SU-DHL-6 (cell line): ENCODE results near the gene NDUFV1.
"Not testable (repeated sequence)": the region's sequence is repeated elsewhere in the genome, so short reads cannot be mapped to it uniquely, and the experiment has no call there.

ENCODE experiments used
- H2AFZ ChIP-seq: fragments of 200-600 bp; sonication (generic); 2 replicates; pipeline ENCODE4 v1.6.1; 2014; ENCODE audit warnings: low read depth, mild to moderate bottlenecking, moderate library complexity, mixed read lengths, antibody characterized with exemption, low read length; ENCODE audit not compliant: severe bottlenecking
- H3F3A ChIP-seq: fragments of 200-600 bp; shearing (Covaris generic); 2 replicates; pipeline ENCODE4 v1.6.0; 2016; ENCODE audit warnings: antibody characterized with exemption, mild to moderate bottlenecking; ENCODE audit not compliant: insufficient read depth
- H3K27ac ChIP-seq: fragments of 200-600 bp; sonication (generic); 2 replicates; pipeline ENCODE4 v1.5.1; 2016; ENCODE audit warnings: low read depth, mild to moderate bottlenecking, low read length, moderate library complexity, mixed read lengths
- H3K27me3 ChIP-seq: fragments of 200-600 bp; sonication (generic), shearing (Covaris generic); 2 replicates; pipeline ENCODE4 v1.6.0; 2014; ENCODE audit warnings: mild to moderate bottlenecking, low read length
- H3K36me3 ChIP-seq: fragments of 200-600 bp; sonication (generic); 2 replicates; pipeline ENCODE4 v1.6.1; 2014; ENCODE audit warnings: mild to moderate bottlenecking, low read length, mixed read lengths
- H3K4me2 ChIP-seq: fragments of 300-600, 200-600 bp; shearing (Covaris generic), sonication (generic); 2 replicates; pipeline ENCODE4 v1.6.0; 2014; ENCODE audit warnings: low read length, low read depth, mild to moderate bottlenecking; ENCODE audit not compliant: poor library complexity, severe bottlenecking
- H3K4me3 ChIP-seq: fragments of 200-600 bp; sonication (generic); 2 replicates; pipeline ENCODE4 v1.5.1; 2014; ENCODE audit warnings: antibody characterized with exemption, low read length, mild to moderate bottlenecking, mixed read lengths; ENCODE audit not compliant: insufficient read depth, poor library complexity, severe bottlenecking
- H3K79me2 ChIP-seq: fragments of 200-600 bp; sonication (generic); 2 replicates; pipeline ENCODE4 v1.6.1; 2014; ENCODE audit warnings: mild to moderate bottlenecking, low read length, moderate library complexity; ENCODE audit not compliant: insufficient read depth
- H3K9ac ChIP-seq: fragments of 200-600 bp; sonication (generic); 2 replicates; pipeline ENCODE4 v1.7.0; 2014; ENCODE audit warnings: mild to moderate bottlenecking, low read length
- H3K9me2 ChIP-seq: fragments of 200-600 bp; sonication (generic); replicated peaks from 2 replicates; pipeline ENCODE4 v1.6.1; 2014; ENCODE audit warnings: low read length; ENCODE audit not compliant: insufficient read depth
- H3K9me3 ChIP-seq: fragments of 200-600 bp; sonication (generic); 2 replicates; pipeline ENCODE4 v1.6.1; 2014; ENCODE audit warnings: low read length, mixed read lengths; ENCODE audit not compliant: insufficient read depth
- H4K20me1 ChIP-seq: fragments of 200-600 bp; sonication (generic); 2 replicates; pipeline ENCODE4 v1.6.1; 2014; ENCODE audit warnings: low read depth, mild to moderate bottlenecking, antibody characterized with exemption, low read length, moderate library complexity, mixed read lengths
- TF ChIP-seq, protein P1 (sequence below): fragments of 200-600 bp; sonication (generic); IDR thresholded peaks from one replicate; pipeline ENCODE4 v1.5.1; 2017; ENCODE audit warnings: antibody characterized with exemption, mild to moderate bottlenecking, low read length, moderate library complexity; ENCODE audit not compliant: insufficient read depth, poor library complexity, severe bottlenecking

Gene NDUFV1

DNA sequence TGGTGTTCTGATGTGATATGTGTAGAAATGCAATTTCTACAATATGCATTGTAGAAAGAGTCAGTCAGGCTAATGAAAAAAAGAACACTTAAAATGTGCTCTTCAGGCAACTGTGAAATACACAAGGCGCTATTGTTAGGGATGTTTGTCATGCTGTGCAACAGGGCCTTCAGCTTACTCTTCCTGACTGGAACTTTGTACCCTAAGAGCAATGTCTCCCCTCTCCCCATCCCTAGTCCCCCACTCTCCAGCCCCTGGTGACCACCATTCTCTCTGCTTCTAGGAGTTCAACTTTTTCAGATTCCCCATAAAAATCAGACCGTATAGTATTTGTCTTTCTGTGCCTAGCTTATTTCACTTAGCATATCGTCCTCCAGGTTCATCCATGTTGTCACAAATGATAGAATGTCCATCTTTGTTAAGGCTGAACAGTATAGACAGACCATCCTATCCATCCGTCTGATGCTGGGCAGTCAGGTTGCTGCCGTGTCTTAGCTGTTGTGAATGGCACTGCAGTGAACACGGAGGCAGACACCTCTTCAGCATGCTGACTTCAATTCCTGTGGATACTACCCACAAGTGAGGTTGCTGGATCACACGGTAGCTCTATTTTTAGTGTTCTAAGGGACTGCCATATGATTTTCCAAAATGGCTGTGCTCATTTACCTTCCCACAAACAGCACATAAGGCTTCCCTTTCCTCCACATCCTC is 10.7 kb downstream of the NDUFV1 start:
- Histone ChIP-seq H3K79me2 (no peaks in the 10 kb centered on the region), H3K4me3 (no peak overlapping the region), H4K20me1 (no peaks in the 10 kb centered on the region), H3K9me3 (no peaks in the 10 kb centered on the region), H3K36me3 (no peaks in the 10 kb centered on the region), H3K9me2 (no peaks in the 10 kb centered on the region), H3K9ac (no peak overlapping the region), H3K4me2 (no peak overlapping the region), H2AFZ (no peak overlapping the region), H3K27me3 (no peaks in the 10 kb centered on the region), H3F3A (0 out of 2 replicates have a peak, but pooled peaks cover 5% of the 10 kb centered on the region), H3K27ac (no peak overlapping the region)
- TF ChIP-seq, protein P1, sequence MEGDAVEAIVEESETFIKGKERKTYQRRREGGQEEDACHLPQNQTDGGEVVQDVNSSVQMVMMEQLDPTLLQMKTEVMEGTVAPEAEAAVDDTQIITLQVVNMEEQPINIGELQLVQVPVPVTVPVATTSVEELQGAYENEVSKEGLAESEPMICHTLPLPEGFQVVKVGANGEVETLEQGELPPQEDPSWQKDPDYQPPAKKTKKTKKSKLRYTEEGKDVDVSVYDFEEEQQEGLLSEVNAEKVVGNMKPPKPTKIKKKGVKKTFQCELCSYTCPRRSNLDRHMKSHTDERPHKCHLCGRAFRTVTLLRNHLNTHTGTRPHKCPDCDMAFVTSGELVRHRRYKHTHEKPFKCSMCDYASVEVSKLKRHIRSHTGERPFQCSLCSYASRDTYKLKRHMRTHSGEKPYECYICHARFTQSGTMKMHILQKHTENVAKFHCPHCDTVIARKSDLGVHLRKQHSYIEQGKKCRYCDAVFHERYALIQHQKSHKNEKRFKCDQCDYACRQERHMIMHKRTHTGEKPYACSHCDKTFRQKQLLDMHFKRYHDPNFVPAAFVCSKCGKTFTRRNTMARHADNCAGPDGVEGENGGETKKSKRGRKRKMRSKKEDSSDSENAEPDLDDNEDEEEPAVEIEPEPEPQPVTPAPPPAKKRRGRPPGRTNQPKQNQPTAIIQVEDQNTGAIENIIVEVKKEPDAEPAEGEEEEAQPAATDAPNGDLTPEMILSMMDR, result no peak

GRCh38 chr11:67618901-67619659 is 12.3 kb downstream of the NDUFV1 start:
- not testable (repeated sequence) for H3K4me3 ChIP-seq, H3F3A ChIP-seq, H3K9me2 ChIP-seq, H4K20me1 ChIP-seq, H3K4me2 ChIP-seq, H2AFZ ChIP-seq, H3K27ac ChIP-seq, H3K9ac ChIP-seq, H3K9me3 ChIP-seq, H3K27me3 ChIP-seq, H3K79me2 ChIP-seq, H3K36me3 ChIP-seq

DNA sequence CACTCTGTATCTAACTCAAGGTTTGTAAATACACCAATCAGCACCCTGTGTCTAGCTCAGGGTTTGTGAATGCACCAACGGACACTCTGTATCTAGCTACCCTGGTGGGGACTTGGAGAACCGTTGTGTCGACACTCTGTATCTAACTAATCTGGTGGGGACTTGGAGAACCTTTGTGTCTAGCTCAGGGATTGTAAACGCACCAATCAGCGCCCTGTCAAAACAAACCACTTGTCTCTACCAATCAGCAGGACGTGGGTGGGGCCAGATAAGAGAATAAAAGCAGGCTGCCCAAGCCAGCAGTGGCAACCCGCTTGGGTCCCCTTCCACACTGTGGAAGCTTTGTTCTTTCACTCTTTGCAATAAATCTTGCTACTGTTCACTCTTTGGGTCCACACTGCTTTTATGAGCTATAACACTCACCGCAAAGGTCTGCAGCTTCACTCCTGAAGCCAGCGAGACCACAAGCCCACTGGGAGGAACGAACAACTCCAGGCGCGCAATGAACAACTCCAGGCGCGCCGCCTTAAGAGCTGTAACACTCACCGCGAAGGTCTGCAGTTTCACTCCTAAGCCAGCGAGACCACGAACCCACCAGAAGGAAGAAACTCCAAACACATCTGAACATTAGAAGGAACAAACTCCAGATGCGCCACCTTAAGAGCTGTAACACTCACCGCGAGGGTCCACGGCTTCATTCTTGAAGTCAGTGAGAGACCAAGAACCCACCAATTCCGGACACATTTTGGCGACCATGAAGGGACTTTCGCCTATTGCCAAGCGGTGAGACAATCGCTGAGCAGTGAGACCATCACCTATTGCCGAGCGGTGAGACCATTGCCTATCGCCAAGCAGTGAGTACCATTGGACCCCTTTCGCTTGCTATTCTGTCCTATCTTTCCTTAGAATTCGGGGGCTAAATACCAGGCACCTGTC is 13.2 kb downstream of the NDUFV1 start:
- not testable (repeated sequence) for H3K27ac ChIP-seq, H3K9me3 ChIP-seq, H3F3A ChIP-seq, H3K4me2 ChIP-seq, H3K36me3 ChIP-seq, H2AFZ ChIP-seq, H3K4me3 ChIP-seq, H4K20me1 ChIP-seq, H3K79me2 ChIP-seq, H3K9me2 ChIP-seq, H3K27me3 ChIP-seq, H3K9ac ChIP-seq

GRCh38 chr11:67620621-67621020 is 13.9 kb downstream of the NDUFV1 start:
- H3K4me3 ChIP-seq, H3K9ac ChIP-seq, H3K9me2 ChIP-seq, H4K20me1 ChIP-seq, H3K36me3 ChIP-seq, H3K79me2 ChIP-seq, H3K9me3 ChIP-seq, H2AFZ ChIP-seq, H3K27me3 ChIP-seq, H3K4me2 ChIP-seq, H3F3A ChIP-seq, H3K27ac ChIP-seq: not testable (repeated sequence)

DNA sequence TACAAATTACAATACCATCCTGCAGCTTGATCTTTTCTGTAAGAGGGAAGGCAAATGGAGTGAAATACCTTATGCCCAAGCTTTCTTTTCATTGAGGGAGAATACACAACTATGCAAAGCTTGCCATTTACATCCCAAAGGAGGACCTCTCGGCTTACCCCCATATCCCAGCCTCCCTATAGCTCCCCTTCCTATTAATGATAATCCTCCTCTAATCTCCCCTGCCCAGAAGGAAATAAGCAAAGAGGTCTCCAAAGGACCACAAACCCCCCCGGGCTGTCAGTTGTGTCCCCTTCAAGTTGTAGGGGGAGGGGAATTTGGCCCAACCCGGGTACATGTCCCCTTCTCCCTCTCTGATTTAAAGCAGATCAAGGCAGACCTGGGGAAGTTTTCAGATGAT is 15.2 kb downstream of the NDUFV1 start:
- H3K27me3 ChIP-seq, H3K27ac ChIP-seq, H3K79me2 ChIP-seq, H2AFZ ChIP-seq, H3K4me2 ChIP-seq, H3K9me3 ChIP-seq, H3K9ac ChIP-seq, H3K4me3 ChIP-seq, H3F3A ChIP-seq, H3K9me2 ChIP-seq, H4K20me1 ChIP-seq, H3K36me3 ChIP-seq: not testable (repeated sequence)

- not testable (repeated sequence) for H3K4me2 ChIP-seq, H3F3A ChIP-seq, H4K20me1 ChIP-seq, H3K9me3 ChIP-seq, H3K4me3 ChIP-seq, H3K79me2 ChIP-seq, H3K9ac ChIP-seq, H3K27me3 ChIP-seq, H3K36me3 ChIP-seq, H3K9me2 ChIP-seq, H2AFZ ChIP-seq, H3K27ac ChIP-seq
Measured at GRCh38 chr11:67622905-67623304, 16.2 kb downstream of the NDUFV1 start.

DNA sequence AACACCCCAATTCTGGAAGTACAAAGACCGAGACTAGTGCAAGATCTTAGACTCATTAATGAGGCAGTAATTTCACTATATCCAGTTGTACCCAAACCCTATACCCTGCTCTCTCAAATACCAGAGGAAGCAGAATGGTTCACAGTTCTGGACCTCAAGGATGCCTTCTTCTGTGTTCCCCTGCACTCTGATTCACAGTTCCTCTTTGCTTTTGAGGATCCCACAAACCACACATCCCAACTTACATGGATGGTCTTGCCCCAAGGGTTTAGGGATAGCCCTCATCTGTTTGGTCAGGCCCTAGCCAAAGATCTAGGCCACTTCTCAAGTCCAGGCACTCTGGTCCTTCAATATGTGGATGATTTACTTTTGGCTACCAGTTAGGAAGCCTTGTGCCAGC is 17.1 kb downstream of the NDUFV1 start:
- not testable (repeated sequence) for H3K9me2 ChIP-seq, H3K9ac ChIP-seq, H3K4me3 ChIP-seq, H4K20me1 ChIP-seq, H3K4me2 ChIP-seq, H3K79me2 ChIP-seq, H3K27ac ChIP-seq, H3K9me3 ChIP-seq, H3F3A ChIP-seq, H2AFZ ChIP-seq, H3K27me3 ChIP-seq, H3K36me3 ChIP-seq
